ENCODE results near the gene ZFYVE28.

- no peak for TF ChIP-seq POLR2A (IDR thresholded peaks at IDR 0.05)
- TF ChIP-seq CTCF (IDR thresholded peaks at IDR 0.05), result no peak
These were observed 159.4 kb downstream of the ZFYVE28 start for GRCh38 chr4:2259036-2259540.
